HG02588 (cell line): ENCODE measurements around the gene CRIP2.

ENCODE experiments used
- ATAC-seq: cut with Tn5 transposase; IDR thresholded peaks from one replicate; pipeline ENCODE4 v1.9.1; 2021; ENCODE audit warnings: mild to moderate bottlenecking, moderate library complexity; ENCODE audit not compliant: unreplicated experiment

CRIP2 gene

DNA sequence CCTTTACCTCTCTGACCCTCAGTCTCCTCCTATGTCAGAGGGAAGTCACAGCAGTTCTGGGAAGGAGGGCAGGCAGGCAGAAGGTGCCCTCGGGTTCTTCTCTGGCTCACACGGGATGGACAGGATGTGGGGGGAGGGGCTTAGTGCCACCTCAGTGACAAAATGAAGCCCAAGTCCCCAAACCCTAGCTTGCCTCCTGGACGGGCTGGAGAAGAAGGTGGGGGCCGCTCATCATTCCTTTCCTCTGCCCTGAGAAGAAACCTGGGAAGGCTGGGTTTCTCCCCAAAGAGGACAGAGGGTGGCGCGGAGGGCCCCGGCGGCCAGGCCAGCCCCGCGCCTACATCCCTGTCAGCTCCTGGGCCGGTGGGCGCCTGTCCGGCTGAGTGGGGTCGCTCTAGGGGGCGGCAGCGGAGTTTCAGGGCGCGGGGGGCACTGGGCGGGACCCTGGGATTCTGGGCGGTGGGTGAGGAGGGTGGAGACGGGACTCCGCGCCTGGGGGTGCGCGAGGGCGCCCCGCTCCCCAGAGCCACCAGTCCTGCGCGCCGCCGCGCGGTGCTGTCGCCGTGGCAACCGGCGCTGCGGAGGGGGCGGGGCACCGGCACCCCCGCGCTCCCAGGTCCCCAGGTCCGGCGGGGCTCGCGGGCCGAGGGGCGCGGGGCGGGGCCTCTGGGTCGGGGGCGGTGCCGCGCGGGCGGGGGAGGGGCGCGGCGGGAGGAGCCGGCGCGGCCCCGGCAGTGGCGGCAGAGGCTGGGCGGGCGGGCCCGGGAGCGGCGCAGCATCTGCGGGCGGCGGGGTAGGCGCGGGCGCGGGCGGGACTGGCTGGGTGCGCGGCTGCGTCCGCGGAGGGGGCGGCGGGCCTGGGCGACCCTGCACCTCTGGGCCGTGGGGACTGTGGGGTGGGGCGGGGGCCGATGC, 51.5 kb downstream of the CRIP2 start, which contains the start of gene TMEM121:
TMEM121 (plus strand) TSS at position 723 of the 915 bp plus-strand sequence. CDS start 2,252 bp downstream, outside the sequence.
- ATAC-seq, result no peak

DNA sequence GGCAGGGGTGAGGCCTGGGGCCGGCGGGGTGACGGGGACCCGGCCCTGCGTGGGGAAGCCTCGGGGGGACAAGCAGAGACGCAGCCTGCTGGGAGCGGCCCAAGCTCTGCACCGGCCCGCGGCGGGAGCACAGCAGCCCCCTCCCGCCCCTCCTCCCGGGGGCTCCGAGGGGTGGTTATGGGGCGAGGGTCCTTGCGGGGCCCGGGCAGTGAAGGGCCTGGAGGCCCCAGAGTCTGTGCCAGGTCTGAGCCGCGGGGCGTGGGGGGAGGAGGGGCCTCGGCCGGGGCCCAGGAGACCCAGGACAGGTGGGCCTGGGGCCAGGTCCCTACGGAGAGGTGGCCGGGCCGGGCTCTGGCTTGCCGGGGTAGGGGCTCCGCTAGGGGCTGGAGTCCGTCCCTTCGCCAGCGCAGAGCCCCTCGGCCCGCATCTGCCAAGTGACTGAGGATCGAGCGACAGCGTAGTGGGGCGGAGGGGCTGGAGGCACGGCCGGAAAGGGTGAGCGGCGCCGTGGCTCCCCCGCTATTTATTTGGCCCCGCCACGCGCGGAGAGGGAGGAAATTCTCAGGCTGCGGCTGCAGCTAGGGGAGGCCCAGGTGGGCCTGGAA, 52.3 kb downstream of the CRIP2 start:
- ATAC-seq, result no peak

DNA sequence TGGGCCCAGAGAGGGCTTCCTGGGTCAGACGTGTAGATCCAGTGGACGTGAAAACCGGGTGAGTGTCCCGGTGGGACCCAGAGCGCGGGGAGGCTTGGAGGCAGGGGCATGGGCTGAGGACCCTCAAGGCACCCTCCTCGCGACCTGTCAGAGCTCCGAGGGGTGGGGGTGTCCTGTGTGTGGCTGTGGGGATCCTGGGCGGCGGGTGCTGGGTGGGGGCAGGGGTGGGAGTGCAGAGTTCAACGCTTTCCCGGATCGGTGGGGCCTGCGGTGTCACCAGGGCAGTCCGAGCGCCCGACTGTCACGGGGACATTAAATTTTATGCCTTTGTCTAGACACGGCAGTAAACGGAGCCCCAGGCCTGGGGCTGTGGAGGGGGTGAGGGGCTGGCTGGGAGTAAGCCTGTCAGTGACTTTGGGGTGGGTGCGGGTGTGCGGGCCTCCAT, 52.8 kb downstream of the CRIP2 start:
- no peak for ATAC-seq

DNA sequence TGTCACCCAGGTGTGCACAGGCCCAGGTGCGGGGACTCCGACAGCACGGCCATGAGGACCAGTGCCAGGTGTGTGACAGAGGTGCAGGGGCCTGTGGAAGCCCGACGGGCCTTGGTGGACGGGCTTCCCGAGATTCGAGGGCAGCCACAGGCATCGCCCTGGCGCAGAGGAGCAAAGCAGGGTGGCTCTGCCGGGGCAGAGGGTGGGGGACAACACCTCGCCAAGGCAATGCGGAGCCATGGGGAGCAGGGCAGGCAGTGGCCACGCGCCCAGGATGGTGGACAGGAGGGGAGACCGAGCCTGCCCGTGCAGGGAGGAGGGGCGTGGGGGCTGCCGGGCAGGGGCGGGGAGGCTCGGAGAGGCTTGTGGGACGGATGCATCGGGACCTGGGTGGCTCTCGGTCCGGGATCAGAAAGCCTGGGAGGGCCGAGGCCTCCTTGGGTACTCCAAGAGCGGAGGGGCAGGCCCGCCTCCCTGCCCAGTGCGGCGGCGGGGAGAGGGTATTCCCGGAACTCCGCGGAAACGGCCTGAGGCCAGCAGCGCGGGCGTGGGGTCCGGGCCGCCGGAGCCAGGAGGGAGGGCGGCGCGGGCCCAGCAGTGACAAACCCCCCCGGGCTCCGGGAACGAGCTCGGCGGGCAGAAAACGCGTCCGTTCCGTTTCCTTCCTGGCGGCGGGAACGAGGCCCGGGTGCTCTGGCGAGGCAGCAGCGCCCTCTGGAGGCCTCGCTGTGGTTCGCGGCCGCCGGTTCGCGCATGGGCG, 53.4 kb downstream of the CRIP2 start:
- peak; percentile 48 for ATAC-seq

DNA sequence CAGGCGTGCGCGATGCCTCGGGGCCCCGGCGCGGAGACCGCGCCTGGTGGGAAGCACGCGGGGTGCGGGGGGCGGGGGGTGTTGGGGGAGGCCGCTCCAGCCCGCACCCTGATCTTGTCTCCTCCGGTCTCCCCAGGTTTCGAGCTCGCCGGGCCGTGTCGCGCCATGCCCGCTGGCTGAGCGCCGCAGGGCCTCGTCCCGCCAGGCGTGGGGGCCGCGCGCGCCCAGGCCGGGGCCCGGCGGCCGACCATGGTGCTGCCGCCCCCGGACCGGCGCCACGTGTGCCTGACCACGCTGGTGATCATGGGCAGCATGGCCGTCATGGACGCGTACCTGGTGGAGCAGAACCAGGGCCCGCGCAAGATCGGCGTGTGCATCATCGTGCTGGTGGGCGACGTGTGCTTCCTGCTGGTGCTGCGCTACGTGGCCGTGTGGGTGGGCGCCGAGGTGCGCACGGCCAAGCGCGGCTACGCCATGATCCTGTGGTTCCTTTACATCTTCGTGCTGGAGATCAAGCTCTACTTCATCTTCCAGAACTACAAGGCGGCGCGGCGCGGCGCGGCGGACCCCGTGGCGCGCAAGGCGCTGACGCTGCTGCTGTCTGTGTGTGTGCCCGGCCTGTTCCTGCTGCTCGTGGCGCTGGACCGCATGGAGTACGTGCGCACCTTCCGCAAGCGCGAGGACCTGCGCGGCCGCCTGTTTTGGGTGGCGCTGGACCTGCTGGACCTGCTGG, 54.1 kb downstream of the CRIP2 start:
- no peak for ATAC-seq

DNA sequence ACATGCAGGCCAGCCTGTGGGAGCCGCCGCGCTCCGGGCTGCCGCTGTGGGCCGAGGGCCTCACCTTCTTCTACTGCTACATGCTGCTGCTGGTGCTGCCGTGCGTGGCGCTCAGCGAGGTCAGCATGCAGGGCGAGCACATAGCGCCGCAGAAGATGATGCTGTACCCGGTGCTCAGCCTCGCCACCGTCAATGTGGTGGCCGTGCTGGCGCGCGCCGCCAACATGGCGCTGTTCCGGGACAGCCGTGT, 54.6 kb downstream of the CRIP2 start:
- ATAC-seq, result no peak
